Kidney capillary endothelial cell (primary cell): ENCODE results near the gene TMEM219.
A peak's percentile ranks its signal among the peaks of the same experiment; 100 is the strongest.

ENCODE experiments used
- DNase-seq: peaks from one replicate; pipeline ENCODE4 v3.0.0-alpha.2; 2018; ENCODE audit warnings: low spot score

TMEM219 gene

DNA sequence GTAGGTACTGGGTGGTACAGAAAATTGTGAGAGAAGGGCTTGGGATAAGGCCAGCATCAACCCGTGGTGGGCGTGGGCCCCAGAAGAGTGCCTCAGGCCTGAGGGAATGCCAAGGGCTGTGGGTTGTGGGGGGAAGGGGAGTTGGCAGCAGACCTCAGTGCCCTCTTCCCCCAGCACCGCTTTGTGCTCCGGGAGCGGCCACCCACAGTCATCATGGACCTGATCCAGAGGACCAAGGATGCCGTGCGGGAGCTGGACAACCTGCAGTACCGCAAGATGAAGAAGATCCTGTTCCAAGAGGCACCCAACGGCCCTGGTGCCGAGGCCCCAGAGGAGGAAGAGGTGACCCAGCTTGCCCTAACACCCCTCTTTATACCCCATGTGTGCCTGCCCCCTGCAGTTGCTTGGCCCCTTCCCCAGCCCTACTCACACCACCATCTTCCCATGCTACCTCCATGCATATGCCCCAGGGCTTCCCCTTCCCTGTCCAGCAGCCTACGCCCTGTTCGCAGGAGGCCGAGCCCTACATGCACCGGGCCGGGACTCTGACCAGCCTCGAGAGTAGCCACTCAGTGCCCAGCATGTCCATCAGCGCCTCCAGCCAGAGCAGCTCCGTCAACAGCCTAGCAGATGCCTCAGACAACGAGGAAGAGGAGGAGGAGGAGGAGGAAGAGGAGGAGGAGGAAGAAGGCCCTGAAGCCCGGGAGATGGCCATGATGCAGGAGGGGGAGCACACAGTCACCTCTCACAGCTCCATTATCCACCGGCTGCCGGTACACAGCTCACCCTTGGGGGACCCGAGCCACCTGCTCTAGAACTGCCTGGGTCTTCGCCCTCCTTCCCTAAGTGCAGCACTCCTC is 20.9 kb downstream of the TMEM219 start:
- no peak for DNase-seq

DNA sequence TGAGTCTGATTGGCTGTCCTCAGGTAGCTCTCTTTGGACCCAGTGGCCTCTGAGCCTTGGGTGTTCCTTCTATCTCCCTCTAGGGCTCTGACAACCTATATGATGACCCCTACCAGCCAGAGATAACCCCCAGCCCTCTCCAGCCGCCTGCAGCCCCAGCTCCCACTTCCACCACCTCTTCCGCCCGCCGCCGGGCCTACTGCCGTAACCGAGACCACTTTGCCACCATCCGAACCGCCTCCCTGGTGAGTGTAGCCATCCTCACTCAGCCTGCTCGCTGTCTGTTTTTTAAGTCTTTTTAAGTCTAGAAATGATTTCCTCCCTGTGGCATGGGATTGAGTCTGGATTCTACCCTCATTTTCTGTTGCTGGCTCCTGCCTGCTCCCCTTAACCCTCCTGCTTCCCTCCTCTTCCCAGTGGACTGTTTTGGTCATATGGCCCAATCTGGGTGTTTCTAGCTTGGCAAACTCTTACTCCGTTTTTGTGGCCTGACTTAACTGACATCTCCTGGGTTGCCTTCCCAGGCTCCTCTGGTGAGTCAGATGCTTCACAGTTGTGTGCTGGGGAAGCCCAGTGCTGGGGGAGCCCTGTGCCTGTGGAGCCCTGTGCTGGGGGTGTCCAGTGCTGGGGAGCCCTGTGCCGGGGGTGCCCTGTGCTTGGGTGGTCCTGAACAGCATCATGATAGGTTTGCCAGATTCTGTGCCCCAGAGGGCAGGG is 21.7 kb downstream of the TMEM219 start:
- no peak for DNase-seq

DNA sequence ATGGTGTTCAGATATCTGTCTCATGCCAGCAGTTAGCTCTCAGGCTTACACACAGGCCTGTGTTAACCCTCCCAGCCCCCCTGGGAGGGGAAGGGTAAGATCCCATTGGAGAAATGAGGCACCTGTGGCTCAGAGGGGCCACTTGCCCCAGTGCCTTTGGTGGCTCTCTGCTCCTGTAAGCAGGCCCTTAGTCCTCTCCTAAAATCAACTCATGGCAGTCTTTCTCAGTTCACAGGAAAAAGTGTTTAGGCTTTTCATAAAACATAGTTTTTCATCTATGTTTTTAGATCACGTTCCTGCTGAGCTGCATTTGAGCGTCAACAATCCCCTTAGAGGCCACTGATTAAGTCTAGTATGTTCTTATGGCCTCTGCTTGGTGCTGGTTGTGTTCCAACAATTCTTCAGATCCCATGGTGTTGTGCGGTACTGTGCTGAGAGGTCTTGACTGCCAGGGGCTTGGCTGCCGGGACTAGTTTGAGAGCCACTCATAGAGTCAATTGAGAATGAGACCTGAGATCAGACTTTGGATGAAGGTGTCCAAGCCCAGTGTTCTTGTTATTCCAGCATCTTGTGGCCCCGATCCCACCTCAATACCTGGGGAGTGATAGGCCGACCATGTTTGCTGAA is 22.4 kb downstream of the TMEM219 start:
- DNase-seq, result no peak

DNA sequence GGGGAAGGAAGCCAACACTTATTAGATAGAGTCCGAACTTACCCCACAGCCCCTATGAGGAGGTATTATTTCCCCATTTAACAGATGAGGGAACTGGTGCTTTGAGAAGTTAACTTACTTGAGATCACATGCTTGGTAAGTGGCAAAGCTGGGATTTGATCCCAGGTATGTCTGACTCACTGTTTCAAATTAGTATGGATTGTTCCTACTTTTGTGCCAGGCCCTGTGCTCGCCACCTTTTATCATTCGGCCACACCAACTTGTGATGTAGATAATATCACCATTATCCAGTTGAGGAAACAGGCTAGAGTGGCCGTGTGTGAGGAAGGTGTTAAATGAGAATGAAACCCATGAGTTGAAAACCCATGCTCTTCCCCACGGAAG is 22.9 kb downstream of the TMEM219 start:
- DNase-seq, result no peak

DNA sequence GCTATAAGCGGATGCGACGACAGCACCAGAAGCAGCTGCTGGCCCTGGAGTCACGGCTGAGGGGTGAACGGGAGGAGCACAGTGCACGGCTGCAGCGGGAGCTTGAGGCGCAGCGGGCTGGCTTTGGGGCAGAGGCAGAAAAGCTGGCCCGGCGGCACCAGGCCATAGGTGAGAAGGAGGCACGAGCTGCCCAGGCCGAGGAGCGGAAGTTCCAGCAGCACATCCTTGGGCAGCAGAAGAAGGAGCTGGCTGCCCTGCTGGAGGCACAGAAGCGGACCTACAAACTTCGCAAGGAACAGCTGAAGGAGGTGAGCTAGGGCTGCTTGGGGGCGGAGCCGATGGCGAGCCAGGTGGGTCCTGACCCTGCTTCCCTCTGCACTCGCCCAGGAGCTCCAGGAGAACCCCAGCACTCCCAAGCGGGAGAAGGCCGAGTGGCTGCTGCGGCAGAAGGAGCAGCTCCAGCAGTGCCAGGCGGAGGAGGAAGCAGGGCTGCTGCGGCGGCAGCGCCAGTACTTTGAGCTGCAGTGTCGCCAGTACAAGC is 23.5 kb downstream of the TMEM219 start:
- no peak for DNase-seq

DNA sequence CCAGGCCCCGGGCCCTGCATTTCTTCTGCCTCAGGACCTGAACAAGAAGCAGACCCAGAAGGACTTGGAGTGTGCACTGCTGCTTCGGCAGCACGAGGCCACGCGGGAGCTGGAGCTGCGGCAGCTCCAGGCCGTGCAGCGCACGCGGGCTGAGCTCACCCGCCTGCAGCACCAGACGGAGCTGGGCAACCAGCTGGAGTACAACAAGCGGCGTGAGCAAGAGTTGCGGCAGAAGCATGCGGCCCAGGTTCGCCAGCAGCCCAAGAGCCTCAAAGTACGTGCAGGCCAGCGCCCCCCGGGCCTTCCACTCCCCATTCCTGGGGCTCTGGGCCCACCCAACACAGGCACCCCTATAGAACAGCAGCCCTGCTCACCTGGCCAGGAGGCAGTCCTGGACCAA is 24.4 kb downstream of the TMEM219 start:
- DNase-seq, result no peak

DNA sequence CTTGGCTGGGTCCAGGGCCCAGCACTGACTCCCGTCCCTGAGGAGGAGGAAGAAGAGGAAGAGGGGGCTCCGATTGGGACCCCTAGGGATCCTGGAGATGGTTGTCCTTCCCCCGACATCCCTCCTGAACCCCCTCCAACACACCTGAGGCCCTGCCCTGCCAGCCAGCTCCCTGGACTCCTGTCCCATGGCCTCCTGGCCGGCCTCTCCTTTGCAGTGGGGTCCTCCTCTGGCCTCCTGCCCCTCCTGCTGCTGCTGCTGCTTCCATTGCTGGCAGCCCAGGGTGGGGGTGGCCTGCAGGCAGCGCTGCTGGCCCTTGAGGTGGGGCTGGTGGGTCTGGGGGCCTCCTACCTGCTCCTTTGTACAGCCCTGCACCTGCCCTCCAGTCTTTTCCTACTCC is 25.1 kb downstream of the TMEM219 start:
- DNase-seq, result no peak

DNA sequence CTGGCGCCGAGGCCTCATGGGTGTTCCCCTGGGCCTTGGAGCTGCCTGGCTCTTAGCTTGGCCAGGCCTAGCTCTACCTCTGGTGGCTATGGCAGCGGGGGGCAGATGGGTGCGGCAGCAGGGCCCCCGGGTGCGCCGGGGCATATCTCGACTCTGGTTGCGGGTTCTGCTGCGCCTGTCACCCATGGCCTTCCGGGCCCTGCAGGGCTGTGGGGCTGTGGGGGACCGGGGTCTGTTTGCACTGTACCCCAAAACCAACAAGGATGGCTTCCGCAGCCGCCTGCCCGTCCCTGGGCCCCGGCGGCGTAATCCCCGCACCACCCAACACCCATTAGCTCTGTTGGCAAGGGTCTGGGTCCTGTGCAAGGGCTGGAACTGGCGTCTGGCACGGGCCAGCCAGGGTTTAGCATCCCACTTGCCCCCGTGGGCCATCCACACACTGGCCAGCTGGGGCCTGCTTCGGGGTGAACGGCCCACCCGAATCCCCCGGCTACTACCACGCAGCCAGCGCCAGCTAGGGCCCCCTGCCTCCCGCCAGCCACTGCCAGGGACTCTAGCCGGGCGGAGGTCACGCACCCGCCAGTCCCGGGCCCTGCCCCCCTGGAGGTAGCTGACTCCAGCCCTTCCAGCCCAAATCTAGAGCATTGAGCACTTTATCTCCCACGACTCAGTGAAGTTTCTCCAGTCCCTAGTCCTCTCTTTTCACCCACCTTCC is 25.6 kb downstream of the TMEM219 start:
- DNase-seq, result no peak

DNA sequence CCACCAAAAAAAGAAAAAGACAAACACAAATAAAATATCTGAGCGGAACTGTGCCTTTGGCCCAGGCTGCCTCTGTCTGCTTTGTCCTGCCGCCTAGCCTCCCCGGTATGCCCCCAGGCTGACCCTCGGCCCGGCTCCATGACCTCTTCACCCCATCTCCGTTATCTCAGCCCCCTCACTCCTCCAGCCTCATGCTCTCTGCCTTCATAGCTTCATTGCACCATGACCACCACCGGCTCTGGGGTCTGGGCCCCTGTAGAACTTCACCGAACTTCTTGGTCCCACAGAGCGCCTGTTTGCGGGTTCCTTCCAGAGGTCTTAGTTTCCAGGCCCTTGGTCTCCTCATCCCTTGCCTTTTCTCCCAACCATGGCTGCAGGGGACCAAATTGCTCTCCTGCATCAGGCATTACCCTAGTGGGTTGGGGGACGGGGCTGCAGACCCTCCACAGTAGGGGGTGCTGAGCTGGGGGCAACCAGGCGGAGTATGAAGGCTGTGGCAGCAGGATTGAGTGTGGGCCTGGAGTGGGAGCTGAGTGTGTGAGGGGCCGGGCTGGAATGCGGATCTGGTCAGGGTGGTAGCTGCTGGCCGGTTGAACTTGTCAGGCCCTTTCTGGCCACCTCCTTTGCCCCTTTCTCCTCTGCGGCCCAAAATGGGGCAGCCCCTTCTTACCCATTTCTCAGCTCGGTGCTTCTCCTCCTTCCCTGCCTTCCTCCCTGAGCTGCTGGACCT is 26.6 kb downstream of the TMEM219 start:
- no peak for DNase-seq

DNA sequence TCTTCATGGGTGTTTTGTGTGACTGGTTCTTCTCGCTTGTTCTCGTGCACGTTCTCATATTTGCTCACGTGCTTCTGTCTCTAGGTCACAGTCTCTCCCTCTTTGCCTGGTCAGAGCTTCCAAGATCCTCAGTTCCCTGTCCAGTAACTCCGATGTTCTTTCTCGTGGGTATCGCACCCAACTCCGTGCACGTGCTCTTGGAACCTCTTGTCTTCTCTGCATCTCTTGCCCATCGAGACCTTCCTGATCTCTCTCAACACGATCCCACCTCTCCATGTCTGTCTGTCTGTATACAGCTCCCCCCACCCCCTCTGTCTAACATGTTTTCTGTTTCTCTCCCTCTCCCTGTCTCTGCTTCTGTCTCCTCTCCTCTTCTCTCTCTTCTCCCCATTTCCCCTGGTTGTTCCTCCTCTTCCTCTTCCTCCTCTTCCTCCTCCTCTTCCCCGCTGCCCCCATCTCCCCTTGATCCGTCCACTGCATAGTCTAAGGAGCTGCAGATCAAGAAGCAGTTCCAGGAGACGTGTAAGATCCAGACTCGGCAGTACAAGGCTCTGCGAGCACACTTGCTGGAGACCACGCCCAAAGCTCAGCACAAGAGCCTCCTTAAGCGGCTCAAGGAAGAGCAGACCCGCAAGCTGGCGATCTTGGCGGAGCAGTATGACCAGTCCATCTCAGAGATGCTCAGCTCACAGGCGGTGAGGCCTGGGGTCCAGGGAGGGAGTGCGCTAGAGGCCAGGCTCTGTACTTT is 27.4 kb downstream of the TMEM219 start:
- DNase-seq, result no peak

DNA sequence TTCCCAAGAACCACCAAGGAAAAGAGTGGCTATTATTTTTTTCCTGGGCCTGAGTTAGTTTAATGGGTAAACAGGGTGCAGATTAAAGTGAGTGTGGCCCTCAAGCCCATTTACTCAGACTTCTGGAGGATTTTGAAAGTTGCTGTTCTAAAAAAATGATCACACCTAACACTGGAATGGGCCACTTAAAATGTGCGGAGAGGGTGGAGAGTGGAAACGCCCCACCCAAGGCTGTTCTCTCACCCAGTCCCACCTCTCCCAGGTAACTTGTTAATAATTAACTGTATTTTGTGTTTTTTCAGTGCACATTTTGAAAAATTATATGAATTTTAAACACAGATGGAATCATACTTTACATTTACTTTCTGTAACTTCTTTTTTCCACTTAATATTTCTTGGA is 28.2 kb downstream of the TMEM219 start:
- no peak for DNase-seq

DNA sequence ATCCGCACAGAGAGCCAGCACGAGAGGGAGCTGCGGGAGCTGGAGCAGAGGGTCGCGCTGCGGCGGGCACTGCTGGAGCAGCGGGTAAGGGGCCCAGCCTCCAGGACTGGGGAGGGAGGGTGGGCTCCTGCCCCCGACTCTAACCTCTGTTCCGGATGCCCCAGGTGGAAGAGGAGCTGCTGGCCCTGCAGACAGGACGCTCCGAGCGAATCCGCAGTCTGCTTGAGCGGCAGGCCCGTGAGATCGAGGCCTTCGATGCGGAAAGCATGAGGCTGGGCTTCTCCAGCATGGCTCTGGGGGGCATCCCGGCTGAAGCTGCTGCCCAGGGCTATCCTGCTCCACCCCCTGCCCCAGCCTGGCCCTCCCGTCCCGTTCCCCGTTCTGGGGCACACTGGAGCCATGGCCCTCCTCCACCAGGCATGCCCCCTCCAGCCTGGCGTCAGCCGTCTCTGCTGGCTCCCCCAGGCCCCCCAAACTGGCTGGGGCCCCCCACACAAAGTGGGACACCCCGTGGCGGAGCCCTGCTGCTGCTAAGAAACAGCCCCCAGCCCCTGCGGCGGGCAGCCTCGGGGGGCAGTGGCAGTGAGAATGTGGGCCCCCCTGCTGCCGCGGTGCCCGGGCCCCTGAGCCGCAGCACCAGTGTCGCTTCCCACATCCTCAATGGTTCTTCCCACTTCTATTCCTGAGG is 29.1 kb downstream of the TMEM219 start:
- no peak for DNase-seq

DNA sequence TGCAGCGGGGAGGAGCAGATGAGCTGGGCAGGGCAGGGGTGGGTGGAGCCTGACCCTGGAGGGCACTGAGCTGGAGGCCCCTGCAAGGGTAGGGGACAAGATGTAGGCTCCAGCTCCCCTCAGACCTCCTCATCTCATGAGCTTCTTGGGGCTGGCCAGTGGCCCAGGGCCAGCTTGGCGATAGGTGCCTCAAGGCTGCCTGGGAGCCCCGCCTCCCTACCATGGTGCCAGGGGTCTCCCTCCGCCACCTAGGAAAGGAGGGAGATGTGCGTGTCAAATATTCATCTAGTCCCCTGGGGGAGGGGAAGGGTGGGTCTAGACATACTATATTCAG is 29.7 kb downstream of the TMEM219 start:
- no peak for DNase-seq

DNA sequence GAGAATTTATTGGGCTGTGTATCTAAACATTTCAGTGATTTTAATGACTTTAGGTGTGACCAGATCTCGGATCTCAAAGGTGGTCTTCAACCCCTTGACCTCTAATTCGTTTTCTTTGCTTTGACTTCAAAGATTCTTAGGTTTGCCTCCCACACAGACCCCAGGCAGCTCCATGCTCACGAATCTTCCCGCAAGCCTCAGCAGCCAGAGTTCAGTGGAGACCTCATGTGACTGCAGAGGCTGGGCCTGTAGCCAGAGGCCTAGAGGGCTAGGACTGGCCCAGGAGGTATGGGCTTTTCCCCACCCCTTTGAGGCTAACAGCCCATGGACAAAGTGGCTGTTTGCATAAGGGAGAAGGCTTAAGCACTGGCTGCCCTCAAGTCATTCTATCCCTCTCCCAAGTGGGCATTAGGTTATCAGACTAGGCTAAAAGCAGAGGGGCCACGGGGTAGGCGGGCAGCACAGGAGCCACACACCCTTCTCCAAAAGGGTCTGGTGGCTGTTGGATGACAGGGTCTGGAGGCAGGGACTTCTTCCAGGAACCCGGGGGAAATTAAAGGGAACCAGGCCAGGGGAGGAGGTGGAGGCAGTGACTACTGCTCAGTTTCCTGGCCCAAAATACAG is 30.6 kb downstream of the TMEM219 start:
- DNase-seq, result no peak

DNA sequence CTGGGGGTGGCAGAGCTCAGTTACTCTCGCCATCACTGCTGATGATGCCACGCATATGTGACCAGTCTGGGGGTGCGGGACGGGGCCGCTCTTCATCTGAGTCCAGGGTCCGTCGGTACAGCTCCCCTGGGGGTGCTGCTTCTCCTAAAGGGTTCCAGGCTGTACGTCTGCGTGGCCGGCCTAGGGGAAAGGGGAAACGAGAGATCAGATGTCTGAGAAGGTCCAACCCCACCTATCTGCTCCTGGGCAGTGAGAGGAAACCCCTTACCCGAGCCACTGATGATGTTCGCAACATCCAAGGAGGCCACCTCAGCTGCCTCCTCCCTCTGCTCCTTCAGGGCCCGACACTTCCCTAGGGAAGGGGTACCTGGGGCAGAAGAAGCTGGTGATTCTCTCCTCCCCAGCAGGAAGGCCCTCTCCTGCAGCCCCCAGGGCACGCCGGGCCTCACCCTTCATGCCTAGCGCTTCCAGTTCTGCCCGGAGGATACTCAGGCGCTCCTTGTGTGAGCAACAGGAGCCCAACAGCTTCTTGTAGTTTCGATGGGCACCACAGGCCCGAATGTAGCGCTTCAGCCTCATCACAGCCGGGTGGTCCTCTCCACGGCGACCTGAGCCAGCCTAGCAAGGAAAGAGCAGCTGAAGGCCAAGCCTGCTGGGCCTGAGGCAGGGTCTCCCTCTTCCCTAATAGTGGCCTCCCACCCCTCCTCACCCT is 31.5 kb downstream of the TMEM219 start:
- no peak for DNase-seq

DNA sequence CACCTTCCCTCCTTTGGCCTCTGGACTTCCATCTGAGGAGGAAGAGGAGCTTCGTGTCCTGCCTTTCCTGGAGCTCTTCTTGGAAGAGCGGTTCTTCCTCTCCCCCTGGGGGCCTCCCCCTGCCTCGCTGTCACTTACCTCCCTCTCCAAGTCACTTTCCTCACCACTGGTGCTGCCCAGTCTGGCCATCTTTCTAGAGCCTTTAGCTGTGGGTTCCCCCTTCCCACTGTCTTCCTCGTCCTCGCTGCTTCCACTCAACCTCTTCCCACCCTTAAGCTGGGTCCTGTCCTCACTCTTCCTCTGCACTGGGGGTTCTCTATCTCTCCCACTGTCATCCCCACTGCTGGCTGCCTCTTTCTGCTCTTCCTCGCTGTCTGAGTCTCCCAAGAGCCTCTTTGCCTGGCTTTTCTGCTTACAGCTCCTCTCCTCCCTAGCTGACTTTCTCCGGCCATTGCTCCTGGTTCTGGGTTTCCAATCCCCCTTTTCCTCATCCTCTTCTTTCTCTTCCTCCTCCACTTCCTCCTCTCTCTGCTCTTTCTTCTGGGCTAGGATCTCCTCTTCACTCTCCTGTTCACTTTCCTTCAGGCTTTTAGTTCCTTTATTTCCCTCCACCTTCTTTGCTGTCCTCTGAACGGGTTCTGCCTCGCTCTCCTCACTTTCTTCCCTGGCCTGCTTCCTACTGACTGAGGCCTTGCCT is 32.2 kb downstream of the TMEM219 start:
- DNase-seq, result no peak

DNA sequence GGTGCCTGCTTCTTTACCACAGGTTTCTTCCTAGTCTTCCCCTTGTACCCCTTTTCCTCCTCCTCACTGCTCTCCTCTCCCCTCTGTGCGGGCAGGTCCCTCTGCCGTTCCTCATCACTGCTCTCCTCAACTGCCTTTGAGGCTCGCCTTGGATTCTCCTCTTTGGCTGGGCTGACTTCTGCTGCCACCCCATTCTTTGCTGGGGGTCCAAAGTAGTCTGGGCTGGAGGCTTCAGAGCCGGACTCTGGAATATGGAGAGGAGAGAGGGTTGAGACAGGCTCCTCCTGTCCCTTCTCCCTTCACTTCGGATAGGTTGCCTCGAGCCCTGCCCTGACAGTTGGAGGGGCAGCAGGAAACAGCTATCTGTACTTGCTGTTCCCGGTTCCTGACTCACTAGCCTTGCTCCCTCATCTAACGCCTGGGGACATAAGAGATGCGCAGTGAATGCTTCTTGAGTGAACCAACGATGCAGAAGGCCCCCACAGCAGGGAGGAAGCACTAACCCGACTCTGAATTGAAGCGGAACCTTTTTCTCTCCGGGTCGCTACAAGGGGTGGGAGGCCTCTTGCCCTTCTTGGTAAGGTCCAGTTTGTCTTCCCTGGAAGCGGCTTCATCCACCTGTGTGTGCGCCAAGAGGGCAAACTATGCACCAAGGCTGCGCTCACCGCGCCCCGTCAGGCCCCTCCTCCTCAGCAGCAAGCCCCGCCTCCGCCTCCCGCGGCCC is 32.9 kb downstream of the TMEM219 start:
- DNase-seq, result peak; percentile 42
